Hepatic stellate cell (primary cell): Measurements from ENCODE around the gene SLC39A2.

ENCODE experiments used
- DNase-seq: peaks from one replicate; pipeline ENCODE4 v3.0.0; 2011; ENCODE audit warnings: low spot score

The SLC39A2 gene

DNA sequence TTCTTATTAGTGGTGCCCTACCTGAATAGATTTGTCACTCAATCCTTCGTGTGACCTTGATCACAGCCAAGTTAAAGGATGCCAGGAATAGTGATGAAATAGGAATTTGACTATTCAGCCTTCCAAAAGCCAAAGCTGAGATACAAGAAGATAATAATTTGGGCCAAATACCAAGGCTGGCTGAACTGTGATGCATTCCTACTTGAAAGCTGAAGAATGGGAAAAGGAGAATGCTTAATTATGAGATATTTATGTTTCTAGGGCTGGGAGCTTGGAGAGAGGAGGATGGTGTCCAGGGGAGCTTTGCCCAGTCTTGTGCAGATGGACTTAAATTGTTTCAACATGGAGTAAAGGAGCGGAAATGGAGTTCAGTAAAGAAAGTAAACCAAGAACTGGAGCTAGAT is 48.3 kb downstream of the SLC39A2 start:
- DNase-seq: no peak

DNA sequence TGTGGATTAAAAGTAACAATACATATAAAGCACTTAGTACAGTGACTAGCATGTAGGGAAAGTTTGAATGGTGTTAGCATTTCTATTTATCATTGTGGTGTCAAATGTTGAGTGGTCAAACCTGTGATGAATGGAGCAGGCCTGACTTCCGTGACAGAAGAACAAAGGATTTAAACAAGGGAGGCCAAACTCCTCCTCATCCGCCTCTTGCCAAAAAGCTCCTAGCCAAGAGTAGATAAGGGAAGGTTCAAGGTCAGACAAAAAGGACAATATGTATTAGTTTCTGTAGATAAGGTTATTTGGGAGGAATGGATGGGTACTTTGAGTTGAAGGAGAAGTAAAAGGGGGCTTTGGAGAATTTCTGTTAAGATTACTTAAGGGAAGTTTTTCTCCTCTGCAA is 49.5 kb downstream of the SLC39A2 start:
- DNase-seq: no peak

DNA sequence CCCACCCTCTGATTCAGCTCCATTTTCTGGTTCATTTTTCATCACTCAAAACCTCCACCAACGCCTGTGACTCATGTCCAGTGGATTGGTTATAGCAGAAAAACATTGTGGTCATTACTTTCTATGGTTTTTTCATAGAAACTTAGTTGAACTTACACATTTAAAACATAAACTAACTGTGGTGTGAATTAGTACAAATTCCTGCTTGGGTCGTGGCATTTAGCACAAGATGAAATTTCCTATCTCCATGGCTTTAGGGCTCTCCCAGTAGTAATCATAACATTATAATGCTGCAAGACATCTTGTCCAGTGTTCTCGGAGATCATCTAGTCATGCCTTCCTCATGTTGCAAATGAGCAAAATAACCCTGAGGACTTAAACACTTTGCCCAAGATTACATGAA is 50.2 kb downstream of the SLC39A2 start:
- DNase-seq: no peak

DNA sequence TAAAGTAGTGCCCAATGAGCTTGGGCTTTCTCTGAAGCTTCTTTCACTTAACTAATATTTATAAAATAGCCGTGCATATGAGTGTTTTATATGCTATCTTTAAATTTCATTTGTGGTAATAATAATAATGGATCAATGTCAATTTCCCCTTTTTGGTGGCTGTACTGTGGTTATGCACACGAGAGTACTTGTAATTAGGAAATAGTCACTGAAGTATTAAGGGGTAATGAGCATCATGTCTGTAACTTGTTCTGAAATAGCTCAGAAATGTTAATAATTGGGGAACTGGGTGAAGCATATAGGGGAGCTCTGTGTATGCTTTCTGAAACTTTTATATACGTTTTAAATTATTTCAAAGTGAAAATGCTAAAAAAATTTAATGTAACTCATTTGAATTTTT is 51.5 kb downstream of the SLC39A2 start:
- DNase-seq: no peak
